Right ventricle myocardium inferior (tissue), 1 donor: ENCODE data around the gene ACBD5. TPM values are rescaled to one million over a fixed set of nuclear protein-coding genes. Genes with fewer than 3 reads are reported as not detected.
"Not testable (repeated sequence)": the region's sequence is repeated elsewhere in the genome, so short reads cannot be mapped to it uniquely, and the experiment has no call there.

ENCODE experiments used
- ATAC-seq: fragments of 200-7000 bp; cut with Tn5 transposase; one replicate; pipeline ENCODE4 v1.9.1; 2020; ENCODE audit warnings: mild to moderate bottlenecking, moderate library complexity
- DNase-seq: peaks from one replicate; pipeline ENCODE4 v3.0.0; 2021; ENCODE audit errors: missing footprints
- intact Hi-C: fragments of 100-400 bp; cut with DNase I; formaldehyde crosslinking; loops from one replicate; pipeline ENCODE4 v1.11.0; 2022
- total RNA-seq: library from RNA; stranded (reverse); fragmentation: NEBNext Ultra II Directional; extraction: Animal tissue kit (Norgen Biotek cat#: 25700); gene quantifications from one replicate; pipeline ENCODE4 v1.2.1, GENCODE V29; 2021
- donor health status: DM: no; HTN: yes; CAD: no; lungs with severe emphysema.

ACBD5 gene
- total RNA-seq, 1 donor from 2014 or later: 77.5 TPM

DNA sequence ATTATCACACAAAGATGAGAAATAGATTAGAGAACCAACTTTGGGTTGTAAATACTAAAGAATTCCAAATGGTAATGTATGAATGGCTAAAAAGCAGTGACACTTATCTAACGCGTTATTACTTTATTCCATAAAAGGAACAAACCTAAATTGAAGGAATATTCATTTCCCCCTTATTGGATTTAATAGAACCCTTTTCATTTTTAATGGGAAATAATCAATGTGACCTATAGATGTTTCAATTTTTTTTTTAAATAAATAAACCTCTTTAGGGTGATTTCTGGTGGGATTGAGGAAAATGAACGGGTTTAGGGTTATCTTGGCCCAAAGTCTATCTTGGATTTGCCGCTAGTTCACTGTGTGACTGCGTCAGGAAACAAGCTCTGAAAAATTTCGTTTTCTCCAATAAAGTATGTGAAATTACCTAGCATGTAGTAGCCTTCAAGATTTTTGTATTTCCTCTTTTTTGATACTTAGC lies 1.9 kb upstream of the ACBD5 start:
- intact Hi-C loops: loop anchor here (5.0 kb wide), 1 partner anchor 1290 kb away; the partner anchor contains the start of gene WAC
- ATAC-seq: no peak
- no peak for DNase-seq

DNA sequence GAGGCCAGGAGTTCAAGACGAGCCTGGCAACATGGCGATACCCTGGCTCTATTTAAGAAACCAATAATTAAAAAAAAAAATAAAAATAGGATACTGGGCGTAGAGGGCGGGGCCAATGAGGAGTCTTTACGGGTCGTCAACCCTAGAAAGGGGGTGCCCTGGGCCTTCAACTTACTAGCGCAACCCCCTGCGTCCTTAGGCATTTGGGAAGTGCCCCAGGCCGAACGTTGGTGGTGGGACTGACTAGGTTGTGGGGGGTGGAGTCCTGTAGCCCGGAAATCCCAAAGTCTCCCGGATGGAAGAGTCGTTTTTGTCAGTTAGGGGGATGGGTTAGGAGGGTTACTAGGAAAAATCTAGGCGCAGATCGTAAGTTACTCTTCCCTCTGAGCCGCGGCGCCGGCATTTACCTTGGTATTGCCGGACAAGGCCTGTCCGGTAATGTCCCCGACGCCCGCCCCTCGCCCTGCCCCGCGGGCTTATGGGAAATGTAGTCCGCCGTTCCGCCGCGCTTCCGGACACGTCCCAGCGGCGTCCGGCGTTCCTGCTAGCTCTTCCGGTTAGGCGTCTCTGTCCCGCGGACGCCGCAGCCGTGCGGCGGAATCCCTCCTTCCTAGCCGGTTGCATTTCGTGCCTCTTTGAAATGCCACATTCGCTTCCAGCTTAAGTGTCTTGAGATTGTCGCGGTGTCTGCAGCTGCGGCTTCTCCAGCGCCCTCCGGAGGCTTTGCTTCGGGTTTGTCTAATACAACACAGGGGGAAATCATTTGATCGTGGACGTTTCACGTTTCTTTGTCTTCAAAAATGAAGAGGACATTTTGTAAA lies 1.3 kb upstream of the ACBD5 start:
- DNase-seq (peak; percentile 97), ATAC-seq (peak; percentile 93)
- intact Hi-C loops: loop anchor here (2.0 to 5.0 kb wide), 2 partner anchors 87 to 1290 kb away; partner anchors contain the start of genes MASTL, WAC and YME1L1

DNA sequence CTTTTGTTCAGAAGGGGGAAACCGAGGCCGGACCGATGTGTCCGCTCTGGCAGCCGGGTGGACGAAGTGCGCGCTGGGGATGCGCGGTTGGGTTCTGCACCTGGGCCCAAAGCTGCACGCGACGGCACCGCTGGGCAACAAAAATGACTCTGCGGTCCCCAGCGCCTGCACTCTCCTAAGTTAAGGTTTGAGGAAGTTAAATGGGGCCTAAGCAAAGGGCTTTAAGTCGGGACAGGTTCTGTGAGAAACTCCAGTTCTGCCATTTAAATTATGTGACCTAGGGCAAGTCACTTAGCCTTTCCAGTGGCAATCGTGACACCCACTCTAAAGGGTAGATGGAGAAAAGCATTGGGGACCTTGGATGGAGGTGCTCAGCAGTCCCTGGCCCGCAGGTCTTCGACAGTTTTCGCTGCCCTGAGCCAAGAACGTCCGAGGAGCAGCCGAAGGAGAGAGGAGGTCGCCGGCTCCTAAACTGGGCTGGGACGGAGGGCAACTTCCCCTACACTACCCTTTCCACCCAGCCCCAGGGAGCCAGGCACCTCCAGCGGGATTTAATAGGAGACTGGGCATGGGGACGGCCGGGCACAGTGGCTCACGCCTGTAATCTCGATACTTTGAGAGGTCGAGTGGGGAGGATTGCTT lies 534 bp upstream of the ACBD5 start:
- DNase-seq: peak; percentile 69
- ATAC-seq: no peak

DNA sequence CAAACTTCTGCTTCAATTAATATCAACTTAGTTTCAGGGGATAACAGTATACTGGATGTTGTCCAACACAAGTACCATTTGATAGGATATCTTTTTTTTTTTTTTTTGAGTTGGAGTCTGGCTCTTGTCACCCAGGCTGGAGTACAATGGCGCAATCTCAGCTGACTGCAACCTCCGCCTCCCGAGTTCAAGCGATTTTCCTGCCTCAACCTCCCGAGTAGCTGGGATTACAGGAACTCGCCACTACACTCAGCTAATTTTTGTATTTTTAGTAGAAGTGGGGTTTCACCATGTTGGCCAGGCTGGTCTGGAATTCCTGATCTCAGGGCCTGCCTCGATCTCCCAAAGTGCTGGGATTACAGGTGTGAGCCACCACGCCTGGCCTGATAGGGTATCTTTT lies 3.1 kb downstream of the ACBD5 start:
- ATAC-seq, DNase-seq, intact Hi-C loops: not testable (repeated sequence)

More for the DNA sequence above, 534 bp upstream of the ACBD5 start:
- intact Hi-C loops: loop anchor here (2.0 to 5.0 kb wide), 2 partner anchors 86 to 1291 kb away; partner anchors contain the start of genes MASTL, WAC and YME1L1

DNA sequence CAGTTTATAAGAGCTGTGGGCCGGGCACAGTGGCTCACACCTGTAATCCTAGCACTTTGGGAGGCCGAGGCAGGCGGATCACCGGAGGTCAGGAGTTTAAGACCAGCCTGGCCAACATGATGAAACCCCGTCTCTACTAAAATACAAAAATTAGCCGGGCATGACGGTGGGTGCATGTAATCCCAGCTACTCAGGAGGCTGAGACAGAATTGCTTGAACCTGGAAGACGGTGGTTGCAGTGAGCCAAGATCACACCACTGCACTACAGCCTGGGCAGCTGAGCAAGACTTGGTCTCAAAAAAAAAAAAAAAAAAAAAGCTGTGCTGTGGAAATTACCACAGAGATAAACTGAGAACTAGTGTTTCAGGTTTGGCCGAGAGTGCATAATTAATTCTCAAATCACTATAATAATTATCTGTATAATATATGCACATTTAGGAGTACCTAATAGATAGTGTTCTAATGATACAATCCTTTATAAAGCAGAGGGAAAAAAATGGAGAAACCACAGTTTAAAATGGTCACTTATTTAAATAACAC lies 3.9 kb downstream of the ACBD5 start:
- ATAC-seq, DNase-seq, intact Hi-C loops: not testable (repeated sequence)

DNA sequence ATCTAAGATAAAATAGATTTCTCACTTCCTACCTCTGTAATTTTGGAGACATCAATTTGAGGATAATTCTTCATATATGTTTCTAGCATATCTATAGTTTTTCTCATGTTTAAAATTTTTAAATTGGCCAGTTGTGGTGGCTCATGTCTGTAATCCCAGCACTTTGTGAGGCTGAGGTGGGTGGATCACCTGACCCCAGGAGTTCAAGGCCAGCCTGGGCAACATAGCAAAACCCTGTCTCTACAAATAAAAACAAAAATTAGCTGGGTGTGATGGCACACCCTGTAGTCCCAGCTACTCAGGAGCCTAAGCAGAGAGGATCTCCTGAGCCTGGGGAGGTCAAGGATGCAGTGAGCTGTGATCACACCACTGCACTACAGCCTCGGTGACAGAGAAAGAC lies 4.9 kb downstream of the ACBD5 start:
- intact Hi-C loops: no loop called here
- ATAC-seq: no peak
- DNase-seq: no peak

DNA sequence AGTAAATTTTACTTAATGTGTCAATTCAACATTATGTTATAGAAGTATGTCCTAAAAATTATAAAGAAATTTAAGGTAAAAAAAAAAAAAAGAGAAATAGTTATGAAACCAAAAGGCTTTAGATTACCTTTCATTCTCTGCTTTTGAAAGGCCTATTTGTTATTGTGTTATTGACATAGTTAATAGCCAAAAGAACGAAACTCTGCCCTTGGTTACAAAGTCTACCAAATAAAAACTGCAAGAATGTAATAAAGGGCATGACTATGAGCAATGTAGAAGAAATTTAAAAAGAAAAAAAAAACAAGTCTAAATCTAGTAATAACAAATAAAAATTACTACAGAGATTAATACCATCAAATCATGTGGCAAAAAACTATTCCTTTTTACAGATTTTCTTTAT lies 10.6 kb downstream of the ACBD5 start:
- intact Hi-C loops: no loop called here
- ATAC-seq (no peak), DNase-seq (no peak)

DNA sequence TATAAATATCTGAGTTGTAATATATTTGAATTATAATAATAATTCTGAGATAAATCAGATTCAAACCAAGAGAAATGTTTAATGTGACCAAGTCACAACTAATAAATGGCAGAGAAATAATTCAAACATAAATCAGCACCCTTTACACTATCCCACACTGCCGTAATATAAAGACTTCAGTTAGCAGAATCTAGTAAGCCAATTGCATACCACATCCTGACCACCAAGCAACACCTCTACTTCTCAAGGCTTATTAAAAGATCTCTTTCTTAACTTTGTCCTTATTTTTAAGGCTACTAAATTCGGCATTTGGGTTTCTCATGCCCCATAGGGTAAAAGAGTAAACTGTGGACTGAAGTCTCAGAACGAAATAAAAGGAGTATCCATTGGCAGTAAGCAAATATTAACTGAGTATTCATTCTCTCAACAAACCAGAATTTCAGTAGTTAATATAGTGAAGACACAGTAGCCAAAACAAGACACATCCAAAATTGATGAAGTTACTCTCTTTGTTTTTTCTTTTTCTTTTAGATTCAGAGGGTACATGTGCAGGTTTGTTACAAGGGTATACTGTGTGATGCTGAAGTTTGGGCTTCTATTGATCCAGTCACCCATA lies 14.8 kb downstream of the ACBD5 start:
- ATAC-seq (no peak), DNase-seq (no peak)
- intact Hi-C loops: loop anchor here (10.0 kb wide), 1 partner anchor 59 kb away; no protein-coding TSS in a partner anchor

DNA sequence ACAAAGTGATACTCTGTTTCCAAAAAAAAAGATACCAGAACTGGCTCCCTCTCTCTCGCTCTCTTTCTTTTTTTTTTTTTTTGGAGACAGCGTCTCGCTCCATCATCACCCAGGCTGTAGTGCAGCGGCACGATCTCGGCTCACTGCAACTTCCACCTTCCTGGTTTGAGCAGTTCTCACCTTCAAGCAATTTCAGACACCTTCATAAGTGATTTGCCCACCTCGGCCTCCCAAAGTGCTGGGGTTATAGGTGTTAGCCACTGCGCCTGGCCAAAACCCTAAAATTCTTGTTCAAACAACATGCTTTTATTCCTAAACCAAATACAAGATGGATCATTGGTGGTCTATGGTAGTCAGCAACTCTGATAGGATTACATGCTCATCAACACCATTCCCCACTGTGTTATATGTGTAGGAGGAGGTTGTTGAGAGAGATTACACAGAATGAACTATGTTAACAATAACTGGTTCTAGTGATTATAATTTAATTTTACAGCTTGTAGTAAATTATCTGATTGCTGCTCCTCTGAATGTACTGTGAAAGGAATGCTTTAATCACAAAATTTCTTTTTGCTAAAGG lies 15.5 kb downstream of the ACBD5 start:
- DNase-seq: no peak
- intact Hi-C loops: loop anchor here (10.0 kb wide), 1 partner anchor 60 kb away; no protein-coding TSS in a partner anchor
- no peak for ATAC-seq

DNA sequence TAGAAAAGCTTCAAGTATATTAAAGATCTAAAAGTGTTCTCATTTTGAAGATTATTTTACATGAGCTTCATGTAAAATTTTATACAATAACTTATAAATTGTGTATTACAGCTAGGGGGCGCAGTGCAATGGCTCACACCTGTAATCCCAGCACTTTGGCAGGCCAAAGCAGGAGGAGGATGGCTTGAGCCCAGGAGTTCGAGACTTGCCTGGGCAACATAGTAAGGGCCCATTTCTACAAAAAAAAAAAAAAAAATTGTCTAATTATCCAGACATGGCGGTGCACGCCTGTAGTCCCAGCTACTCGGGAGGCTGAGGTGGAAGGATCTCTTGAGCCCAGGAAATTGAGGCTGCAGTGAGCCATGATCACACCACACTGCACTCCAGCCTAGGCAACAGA lies 16.6 kb downstream of the ACBD5 start:
- ATAC-seq: no peak
- intact Hi-C loops: loop anchor here (10.0 kb wide), 1 partner anchor 61 kb away; no protein-coding TSS in a partner anchor

DNA sequence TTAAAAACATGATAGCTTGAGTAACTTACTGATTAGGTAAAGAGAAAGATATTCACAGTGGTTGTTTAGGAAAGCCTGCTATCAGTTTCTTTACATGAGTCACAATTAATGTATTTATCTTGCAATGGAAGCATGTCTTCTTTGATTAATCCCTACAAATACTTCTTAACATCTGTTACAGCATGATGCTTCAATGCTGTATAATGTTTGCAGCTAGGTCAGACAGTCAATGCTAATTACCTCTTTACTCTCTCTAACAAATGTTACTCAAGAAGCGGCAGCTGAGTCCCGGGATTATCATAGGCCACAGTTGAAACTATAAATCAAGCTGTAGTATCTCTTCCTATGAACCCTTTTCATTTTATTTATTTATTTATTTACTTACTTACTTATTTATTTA lies 33.2 kb downstream of the ACBD5 start:
- ATAC-seq: no peak
- DNase-seq: no peak
- intact Hi-C loops: no loop called here

More for the DNA sequence above, 16.6 kb downstream of the ACBD5 start:
- DNase-seq: no peak

DNA sequence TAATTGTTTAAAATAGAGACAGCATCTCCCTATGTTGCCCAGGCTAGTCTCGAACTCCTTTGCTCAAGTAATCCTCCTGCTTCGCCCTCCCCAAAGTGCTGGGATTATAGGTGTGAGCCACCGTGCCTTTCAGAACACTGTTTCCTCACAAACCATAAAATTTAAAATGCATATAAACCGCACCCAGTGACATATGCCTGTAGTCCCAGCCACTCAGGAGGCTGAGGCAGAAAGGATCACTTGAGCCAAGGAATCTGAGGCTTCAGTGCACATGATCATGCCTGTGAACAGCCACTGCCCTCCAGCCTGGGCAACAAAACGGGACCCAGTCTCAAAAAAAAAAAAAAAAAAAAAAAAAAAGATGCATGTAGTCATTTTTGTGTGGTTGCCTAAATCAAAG lies 36.8 kb downstream of the ACBD5 start:
- no peak for ATAC-seq
- intact Hi-C loops: no loop called here
- no peak for DNase-seq

DNA sequence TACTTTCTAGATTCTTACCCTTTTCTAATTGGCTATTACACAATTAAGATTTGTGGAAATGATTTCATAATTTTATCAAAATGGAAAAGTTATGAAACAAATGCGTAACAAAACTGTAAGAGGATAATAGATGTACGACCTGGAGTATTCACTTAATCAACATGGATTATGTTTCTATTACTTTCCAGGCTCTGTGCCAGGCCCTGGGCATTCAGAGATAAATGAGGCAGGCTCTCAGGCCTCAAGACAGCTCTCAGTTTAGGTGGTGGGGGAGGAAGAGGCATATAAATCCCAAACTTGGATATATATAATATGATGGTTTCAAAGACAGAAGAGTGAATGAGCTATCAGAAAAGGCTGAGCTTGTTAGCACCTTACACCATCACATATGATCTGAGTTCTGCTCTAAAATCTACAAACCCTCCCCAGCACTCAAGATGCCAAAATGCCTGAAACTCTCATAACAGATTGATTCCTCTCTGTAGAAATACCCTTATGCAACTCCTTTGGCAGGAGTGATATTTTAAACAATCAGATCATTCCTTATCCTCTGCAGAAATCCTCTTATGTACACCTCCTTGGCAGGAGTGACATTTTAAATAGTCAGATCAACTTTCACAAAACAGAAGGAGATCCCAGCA lies 42.5 kb downstream of the ACBD5 start:
- DNase-seq (no peak), ATAC-seq (peak; percentile 39)
- intact Hi-C loops: no loop called here

DNA sequence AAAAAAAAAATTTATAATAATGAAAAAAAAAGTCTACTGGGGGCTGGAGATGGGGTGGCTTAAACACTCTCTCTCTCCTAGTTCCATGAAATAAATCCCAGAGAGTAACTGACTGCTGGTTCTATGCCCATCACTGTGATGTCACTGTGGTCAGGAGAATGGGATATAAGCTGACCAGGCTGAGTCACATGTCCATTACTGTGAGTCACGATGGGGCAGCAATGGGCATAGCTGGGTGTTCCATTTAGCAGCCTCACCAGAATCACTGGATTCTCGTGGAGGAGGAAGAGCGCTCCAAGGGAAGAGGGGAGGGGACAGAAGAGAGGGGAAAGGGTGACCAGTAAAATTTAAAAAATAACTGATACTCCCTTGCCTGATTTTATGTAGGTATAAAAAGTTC lies 48.3 kb downstream of the ACBD5 start:
- ATAC-seq: no peak
- no peak for DNase-seq

DNA sequence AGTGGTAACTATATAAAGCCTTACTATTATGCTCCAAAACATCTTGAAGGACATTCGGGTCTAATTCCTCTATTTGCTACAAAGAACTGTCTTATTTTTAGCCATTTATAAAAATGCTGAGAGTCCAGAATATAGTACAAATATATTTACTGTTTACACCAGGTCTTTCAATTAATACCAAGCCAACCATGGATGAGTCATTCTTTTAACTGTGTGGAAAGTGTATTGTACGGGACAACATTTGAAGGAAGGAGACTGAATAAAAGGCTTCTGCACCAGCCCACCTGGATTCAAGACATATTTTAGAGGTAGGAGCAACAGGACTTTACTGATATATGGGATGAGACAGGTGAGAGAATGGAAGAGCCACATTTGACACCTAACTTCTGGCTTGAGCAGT lies 50.1 kb downstream of the ACBD5 start:
- intact Hi-C loops: no loop called here
- no peak for DNase-seq
- ATAC-seq: no peak

More for the DNA sequence above, 48.3 kb downstream of the ACBD5 start:
- intact Hi-C loops: no loop called here

DNA sequence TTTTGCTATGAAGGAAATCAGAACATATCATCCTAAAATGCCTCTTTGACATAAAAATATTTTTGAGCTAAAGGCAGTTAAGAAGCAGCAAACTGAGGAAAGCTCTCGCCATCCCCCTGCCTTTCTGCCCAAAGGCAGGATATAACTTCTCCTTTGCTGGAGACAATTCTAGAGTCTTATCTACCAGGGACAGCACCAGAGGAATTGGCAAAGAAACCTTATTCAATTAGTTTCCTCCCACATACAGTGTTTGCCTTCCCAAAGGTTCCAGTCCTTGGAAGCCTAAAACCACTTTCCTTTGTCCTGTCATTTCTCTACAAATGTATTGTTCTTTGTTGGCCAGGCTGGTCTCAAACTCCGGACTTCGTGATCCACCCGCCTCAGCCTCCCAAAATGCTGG lies 51.7 kb downstream of the ACBD5 start:
- no peak for ATAC-seq
- DNase-seq: no peak
- intact Hi-C loops: no loop called here

DNA sequence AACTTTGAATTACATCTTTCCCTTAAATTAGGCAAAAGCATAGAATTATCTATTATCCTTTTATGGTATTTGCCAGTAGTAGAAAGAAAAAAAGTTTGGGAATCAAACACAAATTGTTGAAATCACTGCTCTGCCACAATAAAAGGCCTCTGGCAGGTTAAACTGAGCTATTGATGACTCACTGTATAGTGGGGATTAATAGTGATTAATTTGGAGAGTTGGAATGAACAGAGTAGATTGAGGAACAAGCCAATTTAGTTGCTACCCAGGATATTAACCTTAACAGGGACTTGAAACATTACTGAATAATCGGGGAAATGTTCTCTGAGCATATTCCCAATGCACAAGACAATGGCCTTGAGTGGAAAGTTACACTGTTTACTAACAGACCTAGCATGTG lies 52.3 kb downstream of the ACBD5 start:
- ATAC-seq (no peak), DNase-seq (no peak)
- intact Hi-C loops: no loop called here

DNA sequence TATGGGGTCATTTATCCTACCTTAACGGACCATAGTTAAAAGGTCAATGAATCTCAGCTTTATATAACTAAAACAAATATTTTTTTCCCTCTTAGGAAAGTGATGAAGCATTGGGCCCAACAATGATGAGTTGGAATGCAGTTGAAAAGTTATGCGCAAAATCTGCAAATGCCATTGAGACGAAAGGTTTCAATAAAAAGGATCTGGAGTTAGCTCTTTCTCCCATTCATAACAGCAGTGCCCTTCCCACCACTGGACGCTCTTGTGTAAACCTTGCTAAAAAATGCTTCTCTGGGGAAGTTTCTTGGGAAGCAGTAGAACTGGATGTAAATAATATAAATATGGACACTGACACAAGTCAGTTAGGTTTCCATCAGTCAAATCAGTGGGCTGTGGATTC lies 70.7 kb downstream of the ACBD5 start:
- ATAC-seq (no peak), DNase-seq (no peak)
- intact Hi-C loops: no loop called here
